Measurements from ENCODE around the gene RARS1.

Gene RARS1

GRCh38 chr5:168502563-168503237 lies 16.4 kb downstream of the RARS1 start:
- Histone ChIP-seq H3K36me3 (ENCODE audit: insufficient read depth, low read length) (peaks cover 24% of the 10 kb centered on the region; the same call in 1 of the 2 replicates), H2AFZ (ENCODE audit: low read length) (no peak overlapping the region), H3K4me2 (ENCODE audit: low read depth, low read length, poor library complexity, severe bottlenecking) (no peak overlapping the region), H3K9ac (ENCODE audit: low read depth, low read length, poor library complexity, severe bottlenecking) (no peak overlapping the region), H3K27me3 (ENCODE audit: insufficient read depth, low read length, poor library complexity, severe bottlenecking) (no peaks in the 10 kb centered on the region), H3K4me3 (ENCODE audit: low read length, poor library complexity, severe bottlenecking) (no peak overlapping the region), H4K20me1 (ENCODE audit: insufficient read depth, low read length, poor library complexity, severe bottlenecking) (no peaks in the 10 kb centered on the region), H3K9me2 (replicated peaks; ENCODE audit: low read depth, low read length) (no peaks in the 10 kb centered on the region), H3K79me2 (ENCODE audit: insufficient read depth, low read length) (no peaks in the 10 kb centered on the region), H3K4me1 (ENCODE audit: insufficient read depth, low read length, poor library complexity, severe bottlenecking) (no peaks in the 10 kb centered on the region), H3K9me3 (ENCODE audit: insufficient read depth, low read depth, low read length) (no peaks in the 10 kb centered on the region), H3F3A (ENCODE audit: low read depth) (no peaks in the 10 kb centered on the region)
- TF ChIP-seq CTCF (conservative IDR thresholded peaks at IDR 0.05; ENCODE audit: low read length) (no peak), EZH2phosphoT487 (IDR thresholded peaks at IDR 0.05; ENCODE audit: borderline replicate concordance) (no peak)

GRCh38 chr5:168513861-168514428 lies 27.7 kb downstream of the RARS1 start:
- no peaks in the 10 kb centered on the region for H3F3A ChIP-seq (ENCODE audit: low read depth)
- H3K9ac ChIP-seq (ENCODE audit: low read depth, low read length, poor library complexity, severe bottlenecking) = no peak overlapping the region
- H3K27me3 ChIP-seq (ENCODE audit: insufficient read depth, low read length, poor library complexity, severe bottlenecking) = no peaks in the 10 kb centered on the region
- no peaks in the 10 kb centered on the region for H3K79me2 ChIP-seq (ENCODE audit: insufficient read depth, low read length)
- peaks cover 45% of the 10 kb centered on the region; the same call in 1 of the 2 replicates for H3K36me3 ChIP-seq (ENCODE audit: insufficient read depth, low read length)
- H3K9me2 ChIP-seq (replicated peaks; ENCODE audit: low read depth, low read length) = no peaks in the 10 kb centered on the region
- H3K9me3 ChIP-seq (ENCODE audit: insufficient read depth, low read depth, low read length) = no peaks in the 10 kb centered on the region
- no peak overlapping the region for H2AFZ ChIP-seq (ENCODE audit: low read length)
- no peaks in the 10 kb centered on the region for H4K20me1 ChIP-seq (ENCODE audit: insufficient read depth, low read length, poor library complexity, severe bottlenecking)
- no peaks in the 10 kb centered on the region for H3K4me1 ChIP-seq (ENCODE audit: insufficient read depth, low read length, poor library complexity, severe bottlenecking)
- no peak for TF ChIP-seq EZH2phosphoT487 (IDR thresholded peaks at IDR 0.05; ENCODE audit: borderline replicate concordance)
- TF ChIP-seq CTCF (conservative IDR thresholded peaks at IDR 0.05; ENCODE audit: low read length) = no peak
- H3K4me3 ChIP-seq (ENCODE audit: low read length, poor library complexity, severe bottlenecking) = no peak overlapping the region
- no peak overlapping the region for H3K4me2 ChIP-seq (ENCODE audit: low read depth, low read length, poor library complexity, severe bottlenecking)

GRCh38 chr5:168525856-168526255 lies 39.6 kb downstream of the RARS1 start:
- H3K4me1 ChIP-seq (ENCODE audit: insufficient read depth, low read length, poor library complexity, severe bottlenecking) = no peaks in the 10 kb centered on the region
- H3K9me3 ChIP-seq (ENCODE audit: insufficient read depth, low read depth, low read length) = no peaks in the 10 kb centered on the region
- H3K79me2 ChIP-seq (ENCODE audit: insufficient read depth, low read length) = no peaks in the 10 kb centered on the region
- no peaks in the 10 kb centered on the region for H3K27me3 ChIP-seq (ENCODE audit: insufficient read depth, low read length, poor library complexity, severe bottlenecking)
- H3F3A ChIP-seq (ENCODE audit: low read depth) = no peaks in the 10 kb centered on the region
- no peak overlapping the region for H3K4me3 ChIP-seq (ENCODE audit: low read length, poor library complexity, severe bottlenecking)
- no peak overlapping the region for H2AFZ ChIP-seq (ENCODE audit: low read length)
- no peak overlapping the region for H3K9ac ChIP-seq (ENCODE audit: low read depth, low read length, poor library complexity, severe bottlenecking)
- no peaks in the 10 kb centered on the region for H4K20me1 ChIP-seq (ENCODE audit: insufficient read depth, low read length, poor library complexity, severe bottlenecking)
- H3K9me2 ChIP-seq (replicated peaks; ENCODE audit: low read depth, low read length) = no peaks in the 10 kb centered on the region
- no peaks in the 10 kb centered on the region for H3K36me3 ChIP-seq (ENCODE audit: insufficient read depth, low read length)
- TF ChIP-seq EZH2phosphoT487 (IDR thresholded peaks at IDR 0.05; ENCODE audit: borderline replicate concordance) (no peak), CTCF (conservative IDR thresholded peaks at IDR 0.05; ENCODE audit: low read length) (no peak)
- no peak overlapping the region for H3K4me2 ChIP-seq (ENCODE audit: low read depth, low read length, poor library complexity, severe bottlenecking)

Measured in Loucy (cell line).